Omental fat pad (tissue), 4 donors: ENCODE results near the gene U2AF2. TPM values are rescaled to one million over a fixed set of nuclear protein-coding genes. Genes with fewer than 3 reads are reported as not detected.

Source experiments
- ATAC-seq: fragments of 150-250 bp; one replicate; pipeline ENCODE4 v1.9.1; 2016; ENCODE audit warnings: mild to moderate bottlenecking, moderate library complexity; ENCODE audit not compliant: low FRiP score
- DNase-seq: peaks from one replicate; pipeline ENCODE4 v3.0.0-alpha.2; 2019; ENCODE audit warnings: low spot score
- CTCF ChIP-seq, 3 donors: fragments of 450-650 bp; IDR thresholded peaks; one replicate each; pipeline ENCODE4 v1.5.1; 2016 to 2017; ENCODE audit warnings: antibody characterized with exemption in 3 of 3, mild to moderate bottlenecking in 3 of 3, moderate library complexity in 2 of 3
- total RNA-seq, 4 donors: library from RNA; depleted of rRNA; stranded (reverse); fragments of >200 nt; gene quantifications; one replicate each; pipeline ENCODE4 v1.1.0, GENCODE V29; 2016

The U2AF2 gene
- total RNA-seq, 4 donors from 2014 or later = 55.2 to 132 (median 86.1) TPM

GRCh38 chr19:55690769-55691545, 36.1 kb downstream of the U2AF2 start:
- ATAC-seq (no peak), DNase-seq (no peak)

GRCh38 chr19:55691561-55692481, 37.0 kb downstream of the U2AF2 start:
- ATAC-seq (no peak), DNase-seq (no peak)
- TF ChIP-seq CTCF (IDR thresholded peaks at IDR 0.05) = no peak

More at GRCh38 chr19:55690769-55691545, 36.1 kb downstream of the U2AF2 start:
- TF ChIP-seq CTCF (IDR thresholded peaks at IDR 0.05) = no peak

GRCh38 chr19:55692681-55693081, 37.8 kb downstream of the U2AF2 start:
- ATAC-seq = no peak
- TF ChIP-seq CTCF (IDR thresholded peaks at IDR 0.05) = no peak
- no peak for DNase-seq

GRCh38 chr19:55693336-55693974, 38.6 kb downstream of the U2AF2 start:
- ATAC-seq (no peak), DNase-seq (no peak)
- no peak for TF ChIP-seq CTCF (IDR thresholded peaks at IDR 0.05)

GRCh38 chr19:55694241-55694655, 39.4 kb downstream of the U2AF2 start:
- DNase-seq (no peak), ATAC-seq (no peak)
- TF ChIP-seq CTCF (IDR thresholded peaks at IDR 0.05) = no peak

GRCh38 chr19:55694656-55695491, 40.0 kb downstream of the U2AF2 start:
- DNase-seq = no peak
- no peak for ATAC-seq

More at GRCh38 chr19:55694656-55695491, 40.0 kb downstream of the U2AF2 start:
- no peak for TF ChIP-seq CTCF (IDR thresholded peaks at IDR 0.05)
